Suppressor macrophage (primary cell): Measurements from ENCODE around the gene ACAT2.
A peak's percentile ranks its signal among the peaks of the same experiment; 100 is the strongest.
"Not testable (repeated sequence)": the region's sequence is repeated elsewhere in the genome, so short reads cannot be mapped to it uniquely, and the experiment has no call there.

ENCODE experiments used
- DNase-seq, 4 experiments: peaks; one replicate each; pipeline ENCODE4 v3.0.0-alpha.2; 2020 to 2022

ACAT2 gene

DNA sequence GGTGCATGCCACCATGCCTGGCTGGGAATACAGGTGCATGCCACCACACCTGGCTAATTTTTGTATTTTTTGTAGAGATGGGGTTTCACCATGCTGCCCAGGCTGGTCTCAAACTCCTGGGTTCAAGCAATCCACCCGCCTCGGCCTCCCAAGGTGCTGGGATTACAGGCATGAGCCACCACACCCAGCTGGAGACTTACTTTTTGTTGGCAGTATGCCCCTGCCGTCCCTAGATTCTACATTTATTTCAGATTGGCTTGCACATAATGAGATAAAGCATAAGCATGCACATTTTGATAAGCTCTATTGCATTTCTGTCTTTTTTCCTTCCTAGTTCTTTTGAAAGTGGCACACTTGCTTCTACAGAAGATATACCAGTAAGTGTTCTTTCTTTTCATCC lies 54.9 kb downstream of the ACAT2 start:
- not testable (repeated sequence) for DNase-seq

- DNase-seq: peak in 3 of 4 experiments; percentile 10 to 18 (median 18)
Observed at GRCh38 chr6:159817951-159818739, 56.3 kb downstream of the ACAT2 start.

DNA sequence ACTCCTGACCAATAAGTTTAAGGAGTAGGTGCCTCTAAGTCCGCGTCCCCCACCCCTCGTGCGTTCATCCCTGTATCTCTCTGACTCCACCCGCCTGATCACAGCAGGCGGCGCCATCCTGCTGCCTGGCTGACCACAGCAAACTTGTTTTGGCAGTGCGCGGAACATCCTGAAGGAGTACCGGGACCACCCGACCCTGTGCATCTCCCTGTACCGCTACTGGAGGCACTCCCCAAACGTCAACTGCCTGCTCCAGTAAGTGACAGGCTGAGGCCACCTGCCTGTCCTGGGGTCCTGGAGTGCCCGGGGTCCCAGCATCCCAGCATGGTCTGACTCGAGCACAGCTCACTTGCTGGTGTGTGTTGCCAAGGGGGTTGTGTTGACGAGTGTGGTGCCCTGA lies 57.3 kb downstream of the ACAT2 start:
- DNase-seq: no peak

- peak; percentile 27 to 57 (median 49) for DNase-seq
Observed at GRCh38 chr6:159819932-159820640, 58.2 kb downstream of the ACAT2 start.

GRCh38 chr6:159821122-159821521 lies 59.3 kb downstream of the ACAT2 start:
- peak in 2 of 4 experiments; percentile 20 to 31 for DNase-seq

DNA sequence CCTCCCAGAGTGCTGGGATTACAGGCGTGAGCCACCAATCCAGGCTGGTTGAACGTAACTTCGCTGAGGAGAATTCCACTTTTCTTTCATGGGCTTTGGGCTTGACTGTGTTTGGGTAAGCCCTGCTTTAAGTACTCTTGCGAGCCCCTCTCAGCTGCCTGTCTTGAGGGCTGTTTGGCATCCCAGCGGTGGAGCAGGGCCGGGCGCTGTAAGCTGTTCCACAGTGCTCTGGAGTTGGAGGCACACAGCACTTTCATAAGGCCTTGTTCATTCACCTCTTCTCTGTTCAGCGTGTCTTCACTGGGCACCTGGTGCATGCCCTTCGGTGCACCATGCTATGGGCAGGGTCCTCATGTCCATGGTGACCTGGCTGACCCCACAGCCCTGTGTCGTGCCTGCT lies 59.9 kb downstream of the ACAT2 start:
- DNase-seq: no peak

DNA sequence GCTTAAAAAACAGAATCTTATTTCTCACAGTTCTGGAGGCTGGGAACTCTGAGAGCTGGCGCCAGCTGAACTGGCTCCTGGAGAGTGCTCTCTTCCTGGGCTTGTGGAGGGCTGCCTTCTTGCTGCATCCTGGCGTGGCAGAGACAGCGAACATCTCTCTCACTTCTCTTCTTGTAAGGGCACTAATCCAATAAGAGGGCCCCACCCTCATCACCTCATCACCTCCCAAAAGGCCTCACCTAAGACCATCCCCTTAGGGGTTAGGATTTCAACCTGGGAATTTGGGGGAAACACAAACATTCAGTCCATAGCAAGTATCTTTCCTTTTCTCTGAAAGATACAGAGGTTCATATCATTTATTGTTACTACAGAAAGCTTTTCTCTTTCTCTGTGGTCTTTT lies 62.1 kb downstream of the ACAT2 start:
- no peak for DNase-seq

DNA sequence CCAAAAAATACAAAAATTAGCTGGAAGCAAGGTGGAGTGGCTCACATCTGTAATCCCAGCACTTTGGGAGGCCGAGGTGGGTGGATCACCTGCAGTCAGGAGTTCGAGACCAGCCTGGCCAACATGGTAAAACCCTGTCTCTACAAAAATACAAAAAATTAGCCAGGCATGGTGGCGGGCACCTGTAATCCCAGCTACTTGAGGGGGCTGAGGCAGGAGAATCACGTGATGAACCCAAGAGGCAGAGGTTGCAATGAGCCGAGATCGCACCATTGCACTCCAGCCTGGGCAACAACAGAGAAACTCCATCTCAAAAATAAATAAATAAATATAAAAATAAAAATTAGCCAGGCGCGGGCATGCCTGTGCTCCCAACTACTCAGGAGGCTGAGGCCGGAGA lies 62.8 kb downstream of the ACAT2 start:
- DNase-seq: not testable (repeated sequence)

- no peak for DNase-seq
Observed at GRCh38 chr6:159826004-159826403, 64.2 kb downstream of the ACAT2 start.

DNA sequence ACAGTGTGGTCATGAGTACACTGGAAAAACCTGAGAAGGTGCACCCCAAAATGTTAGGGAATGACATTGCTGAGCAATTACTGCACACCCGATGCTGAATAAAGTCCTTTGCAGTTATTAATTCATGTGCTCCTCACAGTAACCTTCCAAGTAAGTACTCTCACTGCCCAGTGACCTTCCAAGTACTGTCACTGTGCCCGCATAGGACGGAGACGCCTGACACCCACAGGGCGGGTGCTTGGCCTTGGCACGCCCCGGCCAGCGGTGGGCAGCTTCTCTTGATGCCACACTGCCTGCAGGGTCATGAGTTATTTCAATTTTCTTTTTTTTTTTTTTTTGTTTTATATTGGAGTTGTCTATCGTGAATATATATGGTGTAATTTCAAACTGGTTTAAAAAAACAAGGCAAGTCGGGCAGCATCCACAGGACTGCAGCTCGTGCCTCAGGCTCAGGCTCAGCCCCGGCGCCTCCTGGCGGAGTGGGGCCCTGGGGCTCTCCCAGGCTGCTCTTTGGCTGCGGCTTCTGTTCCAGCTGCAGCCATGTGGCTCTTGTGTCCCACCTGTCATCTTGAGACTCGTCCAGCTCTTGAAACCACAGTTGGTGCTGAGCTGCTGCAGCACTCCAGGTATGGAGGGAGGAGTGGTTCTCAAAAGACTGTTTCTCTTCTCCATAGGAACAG lies 65.3 kb downstream of the ACAT2 start:
- DNase-seq: no peak

GRCh38 chr6:159828074-159828473 lies 66.2 kb downstream of the ACAT2 start:
- no peak for DNase-seq
